WTC11 (cell line): ENCODE measurements around the gene TACSTD2.

ENCODE experiments used
- CREB1 ChIP-seq: sonication (generic); formaldehyde crosslinking; IDR thresholded peaks from 2 replicates; pipeline ENCODE4 v1.8.0; 2023; ENCODE audit warnings: mild to moderate bottlenecking, missing genetic modification reagents
- CREM ChIP-seq: sonication (generic); formaldehyde crosslinking; IDR thresholded peaks from 2 replicates; pipeline ENCODE4 v1.8.1; 2022; ENCODE audit warnings: mild to moderate bottlenecking, missing genetic modification reagents, moderate library complexity
- KAT7 ChIP-seq: sonication (generic); formaldehyde crosslinking; IDR thresholded peaks from 2 replicates; pipeline ENCODE4 v1.8.1; 2023; ENCODE audit warnings: missing genetic modification reagents, mild to moderate bottlenecking, borderline replicate concordance
- TF ChIP-seq, protein P1 (sequence below): sonication (generic); formaldehyde crosslinking; IDR thresholded peaks from 2 replicates; pipeline ENCODE4 v1.8.1; 2022; ENCODE audit warnings: missing genetic modification reagents, borderline replicate concordance
- TF ChIP-seq, protein P2 (sequence below): sonication (generic); formaldehyde crosslinking; IDR thresholded peaks from 2 replicates; pipeline ENCODE4 v1.8.1; 2022; ENCODE audit warnings: low read depth, missing genetic modification reagents, borderline replicate concordance
- TF ChIP-seq, protein P3 (sequence below): fragments of 200-600 bp; IDR thresholded peaks from 2 replicates; pipeline ENCODE4 v1.8.0; 2022; ENCODE audit warnings: antibody characterized with exemption
- TF ChIP-seq, protein P4 (sequence below): sonication (generic); formaldehyde crosslinking; IDR thresholded peaks from 2 replicates; pipeline ENCODE4 v1.8.1; 2023; ENCODE audit warnings: mild to moderate bottlenecking, missing genetic modification reagents
- TF ChIP-seq, protein P5 (sequence below): sonication (generic); formaldehyde crosslinking; IDR thresholded peaks from 2 replicates; pipeline ENCODE4 v1.8.1; 2022; ENCODE audit warnings: mild to moderate bottlenecking, moderate library complexity, missing genetic modification reagents
- TF ChIP-seq, protein P6 (sequence below): sonication (generic); formaldehyde crosslinking; IDR thresholded peaks from 2 replicates; pipeline ENCODE4 v1.8.0; 2022; ENCODE audit warnings: mild to moderate bottlenecking, missing genetic modification reagents
- TF ChIP-seq, protein P7 (sequence below): sonication (generic); formaldehyde crosslinking; IDR thresholded peaks from 2 replicates; pipeline ENCODE4 v1.8.0; 2023; ENCODE audit warnings: missing genetic modification reagents
- TF ChIP-seq, protein P8 (sequence below): sonication (generic); formaldehyde crosslinking; IDR thresholded peaks from 2 replicates; pipeline ENCODE4 v1.8.0; 2022; ENCODE audit warnings: mild to moderate bottlenecking, missing genetic modification reagents

DNA sequence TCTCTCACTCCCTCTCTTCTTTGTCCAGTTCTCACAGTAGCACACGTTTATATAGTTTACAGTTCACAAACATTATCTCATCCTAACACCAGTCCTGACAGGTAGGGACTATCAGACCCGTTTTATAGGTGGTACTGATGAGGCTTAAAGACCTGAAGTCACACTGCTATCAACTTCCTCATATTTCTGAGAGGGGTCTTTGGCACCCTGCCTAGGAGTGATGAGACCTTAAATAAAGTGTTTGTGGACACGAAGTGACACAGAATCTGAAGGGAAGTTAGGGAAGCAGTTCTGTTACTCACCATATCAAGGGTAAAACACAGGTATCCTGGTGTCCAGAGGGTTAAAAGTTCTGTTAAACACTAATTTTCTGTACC is 590 bp upstream of the TACSTD2 start:
- TF ChIP-seq CREM (CRISPR knock-in tag), result no peak
- no peak for TF ChIP-seq KAT7 (CRISPR knock-in tag)
- TF ChIP-seq, protein P1, sequence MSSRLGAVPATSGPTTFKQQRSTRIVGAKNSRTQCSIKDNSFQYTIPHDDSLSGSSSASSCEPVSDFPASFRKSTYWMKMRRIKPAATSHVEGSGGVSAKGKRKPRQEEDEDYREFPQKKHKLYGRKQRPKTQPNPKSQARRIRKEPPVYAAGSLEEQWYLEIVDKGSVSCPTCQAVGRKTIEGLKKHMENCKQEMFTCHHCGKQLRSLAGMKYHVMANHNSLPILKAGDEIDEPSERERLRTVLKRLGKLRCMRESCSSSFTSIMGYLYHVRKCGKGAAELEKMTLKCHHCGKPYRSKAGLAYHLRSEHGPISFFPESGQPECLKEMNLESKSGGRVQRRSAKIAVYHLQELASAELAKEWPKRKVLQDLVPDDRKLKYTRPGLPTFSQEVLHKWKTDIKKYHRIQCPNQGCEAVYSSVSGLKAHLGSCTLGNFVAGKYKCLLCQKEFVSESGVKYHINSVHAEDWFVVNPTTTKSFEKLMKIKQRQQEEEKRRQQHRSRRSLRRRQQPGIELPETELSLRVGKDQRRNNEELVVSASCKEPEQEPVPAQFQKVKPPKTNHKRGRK (CRISPR knock-in tag), result no peak
- TF ChIP-seq, protein P2, sequence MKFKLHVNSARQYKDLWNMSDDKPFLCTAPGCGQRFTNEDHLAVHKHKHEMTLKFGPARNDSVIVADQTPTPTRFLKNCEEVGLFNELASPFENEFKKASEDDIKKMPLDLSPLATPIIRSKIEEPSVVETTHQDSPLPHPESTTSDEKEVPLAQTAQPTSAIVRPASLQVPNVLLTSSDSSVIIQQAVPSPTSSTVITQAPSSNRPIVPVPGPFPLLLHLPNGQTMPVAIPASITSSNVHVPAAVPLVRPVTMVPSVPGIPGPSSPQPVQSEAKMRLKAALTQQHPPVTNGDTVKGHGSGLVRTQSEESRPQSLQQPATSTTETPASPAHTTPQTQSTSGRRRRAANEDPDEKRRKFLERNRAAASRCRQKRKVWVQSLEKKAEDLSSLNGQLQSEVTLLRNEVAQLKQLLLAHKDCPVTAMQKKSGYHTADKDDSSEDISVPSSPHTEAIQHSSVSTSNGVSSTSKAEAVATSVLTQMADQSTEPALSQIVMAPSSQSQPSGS (CRISPR knock-in tag), result no peak
- TF ChIP-seq, protein P3, sequence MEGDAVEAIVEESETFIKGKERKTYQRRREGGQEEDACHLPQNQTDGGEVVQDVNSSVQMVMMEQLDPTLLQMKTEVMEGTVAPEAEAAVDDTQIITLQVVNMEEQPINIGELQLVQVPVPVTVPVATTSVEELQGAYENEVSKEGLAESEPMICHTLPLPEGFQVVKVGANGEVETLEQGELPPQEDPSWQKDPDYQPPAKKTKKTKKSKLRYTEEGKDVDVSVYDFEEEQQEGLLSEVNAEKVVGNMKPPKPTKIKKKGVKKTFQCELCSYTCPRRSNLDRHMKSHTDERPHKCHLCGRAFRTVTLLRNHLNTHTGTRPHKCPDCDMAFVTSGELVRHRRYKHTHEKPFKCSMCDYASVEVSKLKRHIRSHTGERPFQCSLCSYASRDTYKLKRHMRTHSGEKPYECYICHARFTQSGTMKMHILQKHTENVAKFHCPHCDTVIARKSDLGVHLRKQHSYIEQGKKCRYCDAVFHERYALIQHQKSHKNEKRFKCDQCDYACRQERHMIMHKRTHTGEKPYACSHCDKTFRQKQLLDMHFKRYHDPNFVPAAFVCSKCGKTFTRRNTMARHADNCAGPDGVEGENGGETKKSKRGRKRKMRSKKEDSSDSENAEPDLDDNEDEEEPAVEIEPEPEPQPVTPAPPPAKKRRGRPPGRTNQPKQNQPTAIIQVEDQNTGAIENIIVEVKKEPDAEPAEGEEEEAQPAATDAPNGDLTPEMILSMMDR, result no peak
- TF ChIP-seq, protein P4, sequence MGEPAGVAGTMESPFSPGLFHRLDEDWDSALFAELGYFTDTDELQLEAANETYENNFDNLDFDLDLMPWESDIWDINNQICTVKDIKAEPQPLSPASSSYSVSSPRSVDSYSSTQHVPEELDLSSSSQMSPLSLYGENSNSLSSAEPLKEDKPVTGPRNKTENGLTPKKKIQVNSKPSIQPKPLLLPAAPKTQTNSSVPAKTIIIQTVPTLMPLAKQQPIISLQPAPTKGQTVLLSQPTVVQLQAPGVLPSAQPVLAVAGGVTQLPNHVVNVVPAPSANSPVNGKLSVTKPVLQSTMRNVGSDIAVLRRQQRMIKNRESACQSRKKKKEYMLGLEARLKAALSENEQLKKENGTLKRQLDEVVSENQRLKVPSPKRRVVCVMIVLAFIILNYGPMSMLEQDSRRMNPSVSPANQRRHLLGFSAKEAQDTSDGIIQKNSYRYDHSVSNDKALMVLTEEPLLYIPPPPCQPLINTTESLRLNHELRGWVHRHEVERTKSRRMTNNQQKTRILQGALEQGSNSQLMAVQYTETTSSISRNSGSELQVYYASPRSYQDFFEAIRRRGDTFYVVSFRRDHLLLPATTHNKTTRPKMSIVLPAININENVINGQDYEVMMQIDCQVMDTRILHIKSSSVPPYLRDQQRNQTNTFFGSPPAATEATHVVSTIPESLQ (CRISPR knock-in tag), result no peak
- TF ChIP-seq, protein P5, sequence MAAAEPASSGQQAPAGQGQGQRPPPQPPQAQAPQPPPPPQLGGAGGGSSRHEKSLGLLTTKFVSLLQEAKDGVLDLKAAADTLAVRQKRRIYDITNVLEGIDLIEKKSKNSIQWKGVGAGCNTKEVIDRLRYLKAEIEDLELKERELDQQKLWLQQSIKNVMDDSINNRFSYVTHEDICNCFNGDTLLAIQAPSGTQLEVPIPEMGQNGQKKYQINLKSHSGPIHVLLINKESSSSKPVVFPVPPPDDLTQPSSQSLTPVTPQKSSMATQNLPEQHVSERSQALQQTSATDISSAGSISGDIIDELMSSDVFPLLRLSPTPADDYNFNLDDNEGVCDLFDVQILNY (CRISPR knock-in tag), result no peak
- TF ChIP-seq CREB1 (CRISPR knock-in tag), result no peak
- TF ChIP-seq, protein P6, sequence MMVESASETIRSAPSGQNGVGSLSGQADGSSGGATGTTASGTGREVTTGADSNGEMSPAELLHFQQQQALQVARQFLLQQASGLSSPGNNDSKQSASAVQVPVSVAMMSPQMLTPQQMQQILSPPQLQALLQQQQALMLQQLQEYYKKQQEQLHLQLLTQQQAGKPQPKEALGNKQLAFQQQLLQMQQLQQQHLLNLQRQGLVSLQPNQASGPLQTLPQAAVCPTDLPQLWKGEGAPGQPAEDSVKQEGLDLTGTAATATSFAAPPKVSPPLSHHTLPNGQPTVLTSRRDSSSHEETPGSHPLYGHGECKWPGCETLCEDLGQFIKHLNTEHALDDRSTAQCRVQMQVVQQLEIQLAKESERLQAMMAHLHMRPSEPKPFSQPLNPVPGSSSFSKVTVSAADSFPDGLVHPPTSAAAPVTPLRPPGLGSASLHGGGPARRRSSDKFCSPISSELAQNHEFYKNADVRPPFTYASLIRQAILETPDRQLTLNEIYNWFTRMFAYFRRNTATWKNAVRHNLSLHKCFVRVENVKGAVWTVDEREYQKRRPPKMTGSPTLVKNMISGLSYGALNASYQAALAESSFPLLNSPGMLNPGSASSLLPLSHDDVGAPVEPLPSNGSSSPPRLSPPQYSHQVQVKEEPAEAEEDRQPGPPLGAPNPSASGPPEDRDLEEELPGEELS (CRISPR knock-in tag), result no peak
- TF ChIP-seq, protein P7, sequence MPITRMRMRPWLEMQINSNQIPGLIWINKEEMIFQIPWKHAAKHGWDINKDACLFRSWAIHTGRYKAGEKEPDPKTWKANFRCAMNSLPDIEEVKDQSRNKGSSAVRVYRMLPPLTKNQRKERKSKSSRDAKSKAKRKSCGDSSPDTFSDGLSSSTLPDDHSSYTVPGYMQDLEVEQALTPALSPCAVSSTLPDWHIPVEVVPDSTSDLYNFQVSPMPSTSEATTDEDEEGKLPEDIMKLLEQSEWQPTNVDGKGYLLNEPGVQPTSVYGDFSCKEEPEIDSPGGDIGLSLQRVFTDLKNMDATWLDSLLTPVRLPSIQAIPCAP, result no peak
- TF ChIP-seq, protein P8, sequence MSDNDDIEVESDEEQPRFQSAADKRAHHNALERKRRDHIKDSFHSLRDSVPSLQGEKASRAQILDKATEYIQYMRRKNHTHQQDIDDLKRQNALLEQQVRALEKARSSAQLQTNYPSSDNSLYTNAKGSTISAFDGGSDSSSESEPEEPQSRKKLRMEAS (CRISPR knock-in tag), result no peak
